Endothelial cell of umbilical vein (primary cell): ENCODE data around the gene NGRN.

Source experiments
- CTCF ChIP-seq, 2 donors: IDR thresholded peaks; 1 replicate in 1 of 2; 2 replicates in 1 of 2; pipeline ENCODE4 v1.5.1; 2011; ENCODE audit warnings: low read length in 2 of 2, mild to moderate bottlenecking in 2 of 2, moderate library complexity in 2 of 2, control low read depth in 1 of 2, inconsistent platforms in 1 of 2, low read depth in 1 of 2; ENCODE audit not compliant: insufficient read depth in 1 of 2; ENCODE audit errors: extremely low read depth in 1 of 2
- EZH2 ChIP-seq: IDR thresholded peaks from 2 replicates; pipeline ENCODE4 v1.6.1; 2012; ENCODE audit warnings: borderline replicate concordance, low read depth, mild to moderate bottlenecking, moderate library complexity, low read length, inconsistent platforms; ENCODE audit not compliant: severe bottlenecking
- GATA2 ChIP-seq: IDR thresholded peaks from 2 replicates; pipeline ENCODE4 v1.7.0; 2011; ENCODE audit warnings: low read depth, mild to moderate bottlenecking, moderate library complexity, mixed read lengths, low read length; ENCODE audit not compliant: insufficient read length, insufficient read depth
- POLR2A ChIP-seq: IDR thresholded peaks from 2 replicates; pipeline ENCODE4 v1.6.1; 2012; ENCODE audit warnings: low read depth, mild to moderate bottlenecking, control low read depth, low read length
- POLR2AphosphoS5 ChIP-seq: IDR thresholded peaks from 2 replicates; pipeline ENCODE4 v1.6.1; 2012; ENCODE audit warnings: low read depth, mild to moderate bottlenecking, control low read depth, low read length, moderate library complexity; ENCODE audit not compliant: insufficient read depth

DNA sequence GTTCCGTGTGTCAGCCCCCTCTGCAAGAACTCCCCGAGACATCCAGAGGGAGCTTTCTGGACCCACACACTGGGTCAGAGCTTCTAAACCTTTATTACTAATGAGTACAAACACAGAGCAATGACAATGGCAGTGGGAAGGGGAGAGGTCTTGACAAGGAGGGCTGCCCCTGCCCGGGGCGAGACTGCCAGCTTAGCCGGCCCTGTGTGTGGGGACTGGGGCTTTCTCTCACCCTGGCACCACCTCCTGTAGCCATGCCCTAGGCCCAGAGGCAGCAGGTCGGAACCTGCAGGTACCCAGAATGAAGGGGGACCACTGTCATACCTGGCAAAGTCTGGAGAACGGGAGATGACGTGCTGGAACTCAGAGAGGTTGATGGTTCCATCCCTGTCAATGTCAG is 34.9 kb upstream of the NGRN start:
- TF ChIP-seq EZH2, result no peak
- TF ChIP-seq CTCF (IDR thresholded peaks at IDR 0.05; ENCODE audit: extremely low read depth in 1 of 2, insufficient read depth in 1 of 2, low read depth in 1 of 2, low read length in 2 of 2), result no peak
- no peak for TF ChIP-seq POLR2AphosphoS5
- TF ChIP-seq GATA2, result no peak
- TF ChIP-seq POLR2A, result no peak
